HepG2 (cell line): ENCODE data around the gene ROPN1B.
"Not testable (repeated sequence)": the region's sequence is repeated elsewhere in the genome, so short reads cannot be mapped to it uniquely, and the experiment has no call there.

Source experiments
- BCL3 ChIP-seq: sonication (generic); formaldehyde crosslinking; IDR thresholded peaks from 2 replicates; pipeline ENCODE4 v1.5.1; 2020; ENCODE audit warnings: mild to moderate bottlenecking, missing genetic modification reagents, moderate library complexity
- JUN ChIP-seq: sonication (generic); formaldehyde crosslinking; IDR thresholded peaks from 2 replicates; pipeline ENCODE4 v1.4.0; 2020; ENCODE audit warnings: mild to moderate bottlenecking, missing genetic modification reagents
- MBD4 ChIP-seq: IDR thresholded peaks from 2 replicates; pipeline ENCODE4 v1.6.1; 2012; ENCODE audit warnings: low read length, inconsistent platforms, borderline replicate concordance
- NR2C2 ChIP-seq: sonication (generic); formaldehyde crosslinking; IDR thresholded peaks from 2 replicates; pipeline ENCODE4 v1.4.0; 2020; ENCODE audit warnings: missing genetic modification reagents, mild to moderate bottlenecking, moderate library complexity, borderline replicate concordance
- POLR2A ChIP-seq, 2 experiments: IDR thresholded peaks; 2 replicates each; pipeline ENCODE4 v1.6.1; 2011; ENCODE audit warnings: low read depth in 2 of 2, low read length in 2 of 2, mild to moderate bottlenecking in 1 of 2, moderate library complexity in 1 of 2; ENCODE audit not compliant: insufficient read depth in 1 of 2
- ZBTB33 ChIP-seq: sonication (generic); formaldehyde crosslinking; IDR thresholded peaks from 2 replicates; pipeline ENCODE4 v1.4.0; 2020; ENCODE audit warnings: missing genetic modification reagents
- ZNF274 ChIP-seq: sonication (generic); formaldehyde crosslinking; IDR thresholded peaks from 2 replicates; pipeline ENCODE4 v1.5.1; 2020; ENCODE audit warnings: mild to moderate bottlenecking, missing genetic modification reagents
- ZNF512 ChIP-seq: sonication (generic); formaldehyde crosslinking; IDR thresholded peaks from 2 replicates; pipeline ENCODE4 v1.4.0; 2020; ENCODE audit warnings: mild to moderate bottlenecking, missing genetic modification reagents
- ZNF563 ChIP-seq: sonication (generic); formaldehyde crosslinking; IDR thresholded peaks from 2 replicates; pipeline ENCODE4 v1.8.0; 2022; ENCODE audit warnings: mild to moderate bottlenecking, moderate library complexity, missing genetic modification reagents

GRCh38 chr3:125968121-125968520 is 857 bp upstream of the ROPN1B start:
- not testable (repeated sequence) for TF ChIP-seq NR2C2 (CRISPR knock-in tag); ZNF563; MBD4; ZNF274 (CRISPR knock-in tag); POLR2A (IDR thresholded peaks at IDR 0.05; ENCODE audit: insufficient read depth in 1 of 2, low read depth in 2 of 2, low read length in 2 of 2); ZBTB33 (CRISPR knock-in tag); JUN (CRISPR knock-in tag); BCL3 (CRISPR knock-in tag); ZNF512
